GM13977 (cell line): Measurements from ENCODE around the gene TSFM.

ENCODE experiments used
- DNase-seq: peaks from one replicate; pipeline ENCODE4 v3.0.0; 2012; ENCODE audit warnings: low spot score
- CTCF ChIP-seq: IDR thresholded peaks from 2 replicates; pipeline ENCODE4 v1.5.1; 2012; ENCODE audit warnings: mild to moderate bottlenecking, control low read depth; ENCODE audit not compliant: insufficient read depth; ENCODE audit errors: extremely low read depth, missing control alignments
- in situ Hi-C: fragments of 300-500 bp; cut with MboI; formaldehyde crosslinking; loops from one replicate; pipeline ENCODE4 v1.12.0; 2022; ENCODE audit warnings: low sequenced_read_pairs, low pct_unique_long_range_greater_than_20kb, mixed read lengths, inconsistent platforms; ENCODE audit not compliant: unreplicated experiment

The TSFM gene

GRCh38 chr12:57807285-57807684 lies 24.7 kb downstream of the TSFM start:
- DNase-seq, result no peak
- in situ Hi-C loops, result no loop called here
- TF ChIP-seq CTCF, result no peak

- in situ Hi-C loops, result no loop called here
- no peak for DNase-seq
- TF ChIP-seq CTCF, result no peak
Observed at GRCh38 chr12:57808351-57808750, 25.8 kb downstream of the TSFM start.

GRCh38 chr12:57809425-57809824 lies 26.8 kb downstream of the TSFM start:
- no peak for TF ChIP-seq CTCF
- DNase-seq, result no peak
- in situ Hi-C loops, result no loop called here

- TF ChIP-seq CTCF, result no peak
- in situ Hi-C loops, result no loop called here
- no peak for DNase-seq
Observed at GRCh38 chr12:57810450-57810849, 27.9 kb downstream of the TSFM start.

GRCh38 chr12:57811028-57811755 lies 28.6 kb downstream of the TSFM start:
- TF ChIP-seq CTCF, result no peak
- DNase-seq, result no peak
- in situ Hi-C loops, result no loop called here

GRCh38 chr12:57813111-57813970 lies 30.8 kb downstream of the TSFM start:
- no peak for TF ChIP-seq CTCF
- DNase-seq, result no peak

More at GRCh38 chr12:57813111-57813970, 30.8 kb downstream of the TSFM start:
- in situ Hi-C loops, result no loop called here
